GM21360 (cell line): ENCODE data around the gene ACAN.

Experiments used
- ATAC-seq: cut with Tn5 transposase; IDR thresholded peaks from one replicate; pipeline ENCODE4 v1.9.1; 2021; ENCODE audit warnings: mild to moderate bottlenecking, moderate library complexity; ENCODE audit not compliant: unreplicated experiment

ACAN gene

DNA sequence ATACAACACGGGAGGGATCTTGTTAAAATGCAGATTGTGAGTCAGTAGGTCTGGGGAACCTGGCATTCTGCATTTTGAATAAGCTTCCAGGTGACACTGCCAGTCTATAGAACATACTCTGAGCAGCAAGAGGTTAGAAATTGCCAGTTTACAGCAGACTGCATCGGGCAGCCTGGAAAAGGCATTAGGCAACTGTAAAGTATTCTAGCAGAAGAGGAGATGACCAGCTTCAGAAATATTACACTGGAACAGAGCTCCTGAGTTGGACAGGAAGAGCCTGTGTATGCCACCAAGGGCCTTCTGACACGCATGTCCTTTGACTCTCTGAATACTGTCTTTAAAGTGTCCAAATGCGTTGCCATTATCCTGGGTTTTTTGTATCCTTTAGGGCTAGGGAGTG is 2.5 kb upstream of the ACAN start:
- no peak for ATAC-seq

DNA sequence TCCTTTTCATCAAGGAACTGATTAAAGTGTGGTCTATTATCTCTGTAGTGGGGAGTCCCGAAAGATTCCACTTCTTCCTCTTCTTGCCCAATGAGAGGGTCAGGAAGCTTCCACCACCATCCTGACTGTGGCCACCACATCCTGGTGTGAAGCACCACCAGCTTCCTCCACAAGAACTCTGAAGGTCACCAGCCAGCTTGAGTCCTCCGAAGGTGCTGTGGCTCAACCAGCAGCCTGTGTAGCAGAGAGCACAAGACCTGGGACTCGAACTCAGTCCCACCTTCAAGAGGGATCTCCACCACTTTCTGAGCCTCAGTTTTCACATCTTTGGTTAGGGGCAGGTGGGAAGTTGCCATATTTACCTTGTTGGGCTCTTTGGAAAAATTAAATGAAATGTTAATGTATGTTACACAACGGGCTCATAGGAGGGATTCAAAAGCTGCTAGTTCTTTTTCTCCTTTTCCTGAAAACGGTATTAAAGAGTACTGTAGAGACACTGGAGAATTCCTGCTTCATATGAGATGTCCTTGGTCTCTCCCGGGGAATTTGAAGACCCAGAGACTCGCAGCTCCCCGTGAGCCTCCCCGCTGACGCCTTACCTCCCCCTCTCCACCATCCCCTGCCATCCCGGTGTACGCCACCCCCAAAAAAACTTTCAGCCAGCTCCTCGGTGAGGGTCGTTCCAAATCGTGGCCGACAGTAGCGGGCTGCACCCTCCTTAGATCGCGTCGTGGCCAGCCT is 816 bp upstream of the ACAN start:
- ATAC-seq, result no peak

DNA sequence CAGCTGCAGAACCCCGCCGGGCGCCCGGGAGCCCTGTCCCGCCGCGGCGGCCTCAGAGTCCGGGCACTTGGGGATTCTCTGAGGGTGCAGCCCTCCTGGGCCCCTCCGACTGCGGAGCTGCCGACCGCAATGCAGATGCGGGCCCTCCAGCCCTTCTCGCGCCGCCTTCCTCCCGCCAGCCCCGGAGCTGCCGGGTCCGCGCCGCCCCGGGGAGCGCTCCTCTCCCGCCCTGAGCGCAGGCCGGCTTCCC is 320 bp upstream of the ACAN start:
- no peak for ATAC-seq

DNA sequence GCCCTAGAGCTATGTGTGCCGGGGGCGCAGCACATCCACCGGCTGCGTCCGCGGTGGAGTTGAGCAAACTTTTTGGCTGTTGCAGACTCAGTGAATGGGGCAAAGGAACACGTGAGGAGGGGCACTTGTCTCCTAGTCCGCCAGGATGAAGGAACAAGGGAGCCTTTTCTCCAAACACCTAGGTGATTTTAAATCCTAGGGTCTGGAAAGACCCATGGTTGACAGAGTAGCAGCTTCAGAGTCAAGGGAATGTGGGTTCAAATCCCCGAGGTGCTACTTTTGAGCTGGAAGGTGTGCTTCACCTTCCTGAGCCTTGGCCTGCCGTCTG is 648 bp downstream of the ACAN start:
- no peak for ATAC-seq

DNA sequence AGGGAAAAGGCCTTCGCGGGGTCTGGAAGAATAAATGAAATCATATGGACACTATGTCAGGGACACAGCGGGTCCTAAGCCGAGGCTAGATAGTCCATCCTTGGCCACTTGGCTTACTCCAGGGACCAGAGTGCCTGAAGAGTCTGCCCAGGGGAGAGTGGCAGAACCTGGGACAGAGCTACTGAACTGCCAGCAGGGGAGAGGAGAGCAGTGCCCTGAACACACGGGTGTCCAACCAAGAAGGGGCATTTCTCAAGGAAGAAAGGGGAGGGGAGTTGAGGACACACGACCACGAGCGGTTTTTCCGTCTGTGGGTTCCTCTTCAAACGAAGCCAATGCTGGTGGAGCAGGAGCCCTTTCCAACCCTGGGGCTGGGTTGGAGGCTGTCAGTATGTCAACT is 1.0 kb downstream of the ACAN start:
- no peak for ATAC-seq

DNA sequence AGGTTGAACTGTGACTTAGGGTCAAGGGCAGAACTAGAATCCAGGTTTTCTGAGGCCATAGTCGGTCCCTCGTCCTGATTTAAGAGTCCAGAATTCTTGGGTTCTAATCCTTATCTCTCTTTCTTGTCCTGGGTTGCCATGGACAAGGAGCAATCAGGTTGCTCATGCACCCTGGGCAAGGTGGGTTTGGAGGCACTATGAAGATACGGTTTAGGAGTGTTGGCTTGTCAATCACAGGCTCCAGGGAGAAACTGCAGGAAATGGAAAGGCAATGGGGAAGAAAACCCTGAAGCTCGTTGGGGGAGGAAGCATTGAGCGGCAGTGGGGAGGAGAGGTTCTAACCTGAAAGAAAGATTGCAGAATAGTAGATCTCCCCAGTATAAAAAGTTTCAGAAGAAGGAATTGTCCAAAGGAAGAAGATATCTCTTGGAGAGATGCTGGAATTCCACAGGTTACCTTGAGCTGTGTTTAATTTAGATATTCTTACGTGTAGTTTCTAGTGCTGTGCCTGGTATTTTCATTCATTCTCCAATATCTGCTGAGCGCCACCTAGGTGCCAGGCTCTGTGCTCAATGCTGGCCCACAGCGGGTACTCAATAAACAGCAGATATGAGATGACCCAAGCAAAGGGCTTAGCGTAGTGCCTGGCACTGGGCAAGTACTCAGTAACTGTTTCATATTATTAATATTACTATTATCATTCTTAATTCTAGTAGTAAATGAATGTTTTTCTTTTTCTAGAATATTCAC is 2.0 kb downstream of the ACAN start:
- ATAC-seq, result no peak

DNA sequence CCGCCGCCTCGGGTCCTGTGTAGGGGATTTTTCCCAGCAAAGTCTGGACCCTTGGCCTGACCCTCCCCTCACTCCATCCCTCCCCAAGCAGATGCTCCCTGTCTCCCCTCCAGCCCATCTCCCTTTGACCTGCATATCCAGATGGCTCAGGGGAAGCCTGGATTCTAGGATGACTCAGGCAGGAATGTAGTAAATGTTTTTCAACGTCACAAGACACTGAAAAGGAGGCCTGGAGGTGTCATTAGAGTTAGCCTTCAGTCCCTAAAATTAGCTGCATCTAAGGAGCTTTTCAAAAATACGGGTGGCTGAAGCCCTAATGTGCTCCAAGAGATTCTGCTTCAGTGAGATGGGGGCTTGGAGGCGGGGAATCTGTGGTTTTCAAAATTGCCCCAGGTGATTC is 7.2 kb downstream of the ACAN start:
- ATAC-seq, result no peak

DNA sequence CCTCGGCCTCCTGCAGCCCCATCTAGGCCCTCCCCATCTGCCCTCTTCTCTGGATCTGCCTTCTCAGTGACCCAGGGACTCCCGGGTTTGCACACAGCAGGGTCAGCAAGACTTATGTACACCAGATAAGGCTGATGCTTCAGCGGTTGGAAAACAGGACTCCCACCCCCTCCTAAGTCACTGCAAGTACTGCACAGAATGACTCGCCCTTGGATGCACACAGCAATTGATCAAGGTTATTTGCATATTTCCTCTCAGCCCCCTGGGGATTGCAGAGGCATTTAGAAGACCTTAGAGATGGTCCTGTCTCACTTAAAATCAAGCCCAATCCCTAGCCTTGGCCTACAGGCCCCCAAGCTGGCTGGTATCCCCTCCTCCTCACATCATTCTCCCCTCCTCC is 8.9 kb downstream of the ACAN start:
- ATAC-seq, result no peak

DNA sequence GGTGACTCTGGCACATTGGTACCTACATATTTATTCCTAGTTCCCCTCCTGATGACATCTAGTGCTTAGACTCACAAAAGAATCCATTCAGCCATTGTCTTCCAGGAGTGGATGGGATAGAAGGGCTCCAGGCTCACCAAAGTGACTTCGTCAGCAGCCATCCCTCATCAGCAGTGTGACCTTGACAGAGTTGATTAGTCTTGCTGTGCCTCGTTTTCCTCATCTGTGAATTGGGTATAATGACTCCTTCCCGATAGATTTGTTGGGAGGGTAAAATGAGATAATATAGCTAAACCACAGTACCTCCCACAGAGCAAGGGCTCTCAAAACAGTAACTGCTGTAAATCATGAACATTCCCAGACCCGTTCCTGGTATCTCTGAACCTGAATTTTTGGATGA is 10.7 kb downstream of the ACAN start:
- ATAC-seq, result no peak

DNA sequence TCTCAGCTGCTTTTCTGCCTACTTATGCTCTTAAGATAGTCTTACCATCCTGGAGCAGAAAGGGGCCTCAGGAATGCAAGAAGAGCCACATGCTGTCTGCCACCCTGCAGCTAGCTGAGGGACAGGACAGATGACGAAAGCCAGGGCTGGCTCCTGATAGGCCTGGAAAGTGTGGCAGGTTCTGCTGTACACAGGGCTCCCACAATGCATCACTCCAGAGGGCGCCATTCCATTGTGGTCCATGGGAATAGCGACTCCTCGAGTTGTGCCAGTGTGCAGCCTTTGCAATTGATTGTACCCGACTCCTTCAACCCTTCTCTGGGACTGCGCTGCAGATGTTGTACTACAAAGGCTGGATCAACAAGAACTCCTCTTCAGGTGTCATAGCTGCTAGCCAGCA is 11.2 kb downstream of the ACAN start:
- ATAC-seq, result no peak

DNA sequence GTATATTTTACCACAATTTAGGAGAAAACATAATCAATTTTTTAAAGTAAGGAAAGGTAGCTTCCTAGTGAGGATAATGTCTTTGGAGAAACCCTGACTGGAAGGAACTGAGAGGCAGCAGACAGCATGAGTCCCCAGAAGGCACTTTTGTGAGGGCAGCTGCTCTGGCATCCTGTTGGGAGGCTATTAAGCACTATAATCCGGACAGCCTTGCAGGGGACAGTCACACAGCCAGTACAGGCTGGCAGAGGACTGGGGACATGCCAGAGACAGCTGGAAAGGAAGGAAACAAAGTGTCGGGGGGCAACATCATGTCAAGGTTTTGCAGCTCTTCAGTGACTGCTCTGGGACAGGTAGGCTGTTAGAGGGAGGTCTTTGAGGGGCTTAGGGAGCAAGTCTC is 15.7 kb downstream of the ACAN start:
- no peak for ATAC-seq

DNA sequence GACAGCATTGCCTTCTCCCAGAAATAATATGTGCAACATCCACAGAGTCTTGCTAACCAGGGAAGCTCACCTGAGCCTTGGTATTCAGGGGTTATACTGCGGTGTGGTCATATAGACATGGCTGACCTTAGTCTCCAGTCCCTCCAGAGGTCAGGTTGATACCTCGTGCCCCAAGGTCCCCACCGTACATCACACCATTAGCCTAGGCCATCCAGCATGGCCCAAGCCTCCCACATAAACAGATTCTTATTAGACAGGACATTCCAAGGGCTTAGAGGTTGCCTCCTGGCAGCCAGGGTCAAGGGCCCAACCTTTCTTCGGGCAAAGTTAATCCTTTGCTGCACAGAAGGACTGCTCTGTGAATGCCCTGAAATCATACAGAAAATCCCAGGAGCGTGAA is 18.8 kb downstream of the ACAN start:
- no peak for ATAC-seq

DNA sequence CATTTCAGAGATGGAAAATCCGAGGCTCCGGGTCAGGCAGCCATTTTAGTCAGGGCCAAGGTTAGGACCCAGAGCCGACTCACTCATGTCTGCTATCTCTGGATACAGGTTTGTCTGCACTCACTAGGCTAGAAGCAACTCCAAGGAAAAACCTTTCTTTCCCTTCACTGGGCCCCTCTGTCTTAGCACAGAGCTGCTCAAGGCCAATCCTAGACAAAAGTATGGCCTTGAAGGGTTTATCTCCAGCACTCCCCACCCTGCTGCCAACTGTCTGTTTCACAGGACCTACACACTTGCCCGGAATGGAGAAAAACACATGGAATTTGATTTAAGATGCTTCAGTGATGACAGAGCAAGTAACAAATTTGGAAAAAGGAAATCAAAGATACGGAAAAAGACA is 25.6 kb downstream of the ACAN start:
- no peak for ATAC-seq

DNA sequence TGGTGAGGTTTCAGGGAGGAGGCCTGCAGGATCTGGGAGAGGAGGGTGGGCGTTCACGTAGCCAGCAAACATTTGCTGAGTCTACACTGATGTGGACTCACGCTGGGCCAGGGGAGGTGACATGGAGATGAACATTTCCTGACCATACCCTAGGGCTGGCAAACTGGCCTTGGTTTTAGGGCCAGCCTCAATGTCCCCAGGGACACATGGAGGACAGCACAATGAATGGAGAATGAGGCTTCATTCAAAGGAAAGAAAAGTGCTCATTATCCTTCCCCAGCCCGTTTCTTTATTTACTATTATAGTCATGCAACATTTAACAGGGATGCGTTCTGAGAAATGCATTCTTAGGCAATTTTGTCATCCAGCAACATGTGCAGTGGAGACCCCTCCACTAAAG is 26.8 kb downstream of the ACAN start:
- ATAC-seq, result no peak

DNA sequence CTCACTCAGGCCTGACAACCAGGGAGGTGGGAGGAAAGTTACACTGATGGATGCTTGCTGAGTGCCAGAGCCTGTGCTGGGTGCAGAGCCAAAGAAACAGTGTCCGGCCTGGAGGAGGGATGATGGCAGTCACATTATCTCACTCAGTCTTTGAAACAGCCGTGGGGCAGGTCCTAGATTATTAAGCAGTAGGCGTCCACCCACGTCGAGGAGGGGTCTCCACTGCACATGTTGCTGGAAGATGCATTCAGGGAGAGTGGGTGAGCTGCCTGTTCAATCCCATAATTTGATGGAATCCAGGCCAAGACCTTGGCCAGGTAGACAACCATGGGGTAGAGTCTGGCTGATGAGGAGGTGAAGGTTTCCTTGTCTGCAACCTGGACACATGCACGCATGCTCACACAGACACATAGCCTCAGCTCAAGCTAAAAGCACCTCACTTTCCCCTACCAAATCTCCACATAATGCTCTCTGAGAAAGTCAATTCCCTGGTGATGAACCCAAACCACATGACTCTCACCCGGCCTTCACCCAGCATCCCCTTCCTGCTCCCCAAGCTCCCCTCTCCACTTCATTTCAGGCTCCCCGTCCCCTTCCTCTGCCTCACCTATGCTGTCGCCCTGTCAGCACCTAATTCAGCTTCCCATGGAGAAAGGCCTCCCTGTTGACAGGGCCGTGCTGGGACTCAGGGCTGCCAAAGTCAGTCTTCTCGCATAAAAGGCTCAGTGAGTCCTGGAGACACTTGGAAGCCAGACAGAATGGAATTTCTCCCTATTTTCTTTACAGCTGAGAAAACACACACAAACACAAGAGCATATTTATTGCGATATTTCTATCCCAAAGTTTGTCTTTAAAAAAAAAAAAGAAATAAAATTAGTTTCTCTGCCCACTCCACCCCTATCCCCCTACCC is 29.8 kb downstream of the ACAN start:
- no peak for ATAC-seq

DNA sequence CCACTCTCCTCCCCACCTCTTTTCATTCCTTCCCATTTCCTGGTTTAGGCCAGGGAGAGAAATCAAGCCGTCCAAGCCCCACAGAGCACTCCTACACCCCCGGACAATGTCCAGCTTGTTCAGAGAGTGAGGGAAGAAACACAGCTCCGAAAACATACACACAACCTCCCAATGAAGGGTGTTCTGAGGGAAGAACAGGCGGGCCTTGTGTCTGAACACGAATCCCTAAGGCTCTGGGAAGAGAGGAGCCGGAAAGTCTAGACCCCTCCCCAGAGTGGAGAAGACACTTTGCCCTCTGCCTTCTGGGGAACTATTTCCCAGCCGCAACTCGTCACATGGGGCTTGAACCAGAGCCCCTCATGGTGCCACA is 30.5 kb downstream of the ACAN start:
- ATAC-seq, result no peak

DNA sequence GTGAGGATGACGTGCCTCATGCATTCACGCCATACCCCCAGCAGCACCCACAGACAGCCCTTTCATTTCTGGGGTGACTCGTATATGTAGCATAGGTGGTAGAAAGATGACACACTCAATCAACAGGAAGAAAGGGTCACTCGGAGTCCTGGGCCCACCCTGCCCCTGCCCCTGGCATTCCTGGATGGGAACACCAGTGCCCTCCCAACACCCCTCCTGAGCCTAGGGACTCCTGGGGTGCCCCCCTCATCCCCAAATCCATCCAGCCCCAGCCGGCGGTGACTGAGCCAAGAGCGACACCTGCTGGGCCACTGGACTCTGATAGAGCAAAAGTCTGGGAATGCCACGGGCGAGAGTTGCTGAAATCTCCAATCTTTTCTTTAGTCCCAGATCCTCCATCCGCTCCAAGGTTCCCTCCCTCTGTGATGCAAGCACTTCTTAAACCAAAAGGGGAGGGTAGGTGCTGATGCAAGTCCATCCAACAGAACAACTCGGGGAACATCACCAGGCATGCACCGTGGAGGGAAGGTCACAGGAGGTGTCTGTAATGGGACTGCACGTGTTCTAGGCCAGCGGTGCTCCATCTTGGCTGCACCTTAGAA is 31.1 kb downstream of the ACAN start:
- no peak for ATAC-seq

DNA sequence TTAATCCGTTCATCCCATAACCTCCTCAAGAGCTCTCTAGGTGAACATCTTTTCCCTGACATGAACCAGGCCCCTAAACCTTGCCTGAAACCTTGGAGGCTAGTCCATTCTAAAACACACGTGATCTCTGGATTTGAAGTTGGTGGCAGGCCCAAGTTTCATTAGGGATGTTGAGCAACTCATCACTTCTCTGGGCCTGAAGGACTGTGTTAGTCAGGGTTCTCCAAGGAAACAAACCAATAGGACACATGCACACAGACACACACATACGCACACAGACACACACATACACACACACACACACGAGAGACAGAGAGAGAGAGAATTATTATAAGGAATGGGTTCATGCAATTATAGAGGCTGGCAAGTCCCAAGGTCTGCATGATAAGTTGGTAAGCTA is 31.9 kb downstream of the ACAN start:
- ATAC-seq, result no peak

DNA sequence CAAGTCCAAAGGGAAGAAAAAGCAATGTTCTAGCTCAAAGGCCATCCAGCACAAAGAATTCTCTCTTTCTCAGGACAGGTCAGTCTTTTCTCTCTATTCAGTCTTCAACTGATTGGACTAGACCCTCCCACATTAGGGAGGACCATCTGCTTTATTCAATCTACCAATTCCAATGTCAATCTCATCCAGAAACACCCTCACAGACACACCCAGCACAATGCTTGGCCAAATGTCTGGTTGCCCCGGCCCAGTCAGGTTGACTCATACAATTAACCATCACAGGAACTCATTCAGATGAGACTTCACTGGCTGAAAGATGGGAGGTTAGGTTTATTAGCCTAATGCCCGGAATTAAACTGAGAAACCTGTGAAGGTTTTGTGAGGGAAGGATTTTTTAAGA is 32.4 kb downstream of the ACAN start:
- ATAC-seq, result no peak

DNA sequence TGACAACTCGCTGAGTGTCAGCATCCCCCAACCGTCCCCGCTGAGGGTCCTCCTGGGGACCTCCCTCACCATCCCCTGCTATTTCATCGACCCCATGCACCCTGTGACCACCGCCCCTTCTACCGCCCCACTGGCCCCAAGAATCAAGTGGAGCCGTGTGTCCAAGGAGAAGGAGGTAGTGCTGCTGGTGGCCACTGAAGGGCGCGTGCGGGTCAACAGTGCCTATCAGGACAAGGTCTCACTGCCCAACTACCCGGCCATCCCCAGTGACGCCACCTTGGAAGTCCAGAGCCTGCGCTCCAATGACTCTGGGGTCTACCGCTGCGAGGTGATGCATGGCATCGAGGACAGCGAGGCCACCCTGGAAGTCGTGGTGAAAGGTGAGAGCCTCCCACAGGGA is 35.4 kb downstream of the ACAN start:
- no peak for ATAC-seq

DNA sequence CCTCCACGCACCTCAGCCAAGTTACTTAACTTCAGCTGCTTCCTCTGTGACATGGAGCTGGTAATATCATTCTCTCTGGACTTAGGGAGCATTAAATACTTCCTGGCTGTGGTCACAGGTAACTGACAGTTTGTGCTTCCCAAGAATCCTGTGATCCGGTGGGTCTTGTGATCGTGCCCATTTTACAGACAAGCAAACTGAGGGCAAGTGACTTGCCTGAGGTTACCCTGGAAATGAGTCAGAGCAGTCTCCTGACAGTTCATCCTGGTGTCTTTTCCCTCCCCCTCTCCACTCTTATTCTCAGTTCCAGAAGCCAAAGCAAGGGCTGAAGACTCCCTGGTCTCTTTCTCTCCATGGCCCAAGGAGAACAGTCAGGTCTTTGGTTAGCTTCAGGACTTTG is 35.9 kb downstream of the ACAN start:
- no peak for ATAC-seq

DNA sequence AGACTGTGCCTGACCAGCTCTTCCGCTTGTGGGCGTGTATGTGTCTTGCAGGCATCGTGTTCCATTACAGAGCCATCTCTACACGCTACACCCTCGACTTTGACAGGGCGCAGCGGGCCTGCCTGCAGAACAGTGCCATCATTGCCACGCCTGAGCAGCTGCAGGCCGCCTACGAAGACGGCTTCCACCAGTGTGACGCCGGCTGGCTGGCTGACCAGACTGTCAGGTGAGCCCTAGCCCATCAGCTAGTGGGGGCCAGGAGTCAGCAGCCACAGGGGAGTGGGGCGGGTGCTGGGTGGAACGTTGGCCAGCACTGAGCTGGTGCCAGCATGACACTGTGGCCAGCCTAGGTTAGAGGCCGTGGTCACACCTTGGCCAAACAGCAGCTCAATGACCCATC is 36.7 kb downstream of the ACAN start:
- no peak for ATAC-seq
